T-helper 9 cell (primary cell): ENCODE measurements around the gene ULBP3.
"Not testable (repeated sequence)": the region's sequence is repeated elsewhere in the genome, so short reads cannot be mapped to it uniquely, and the experiment has no call there.

ENCODE experiments used
- DNase-seq: peaks from one replicate; pipeline ENCODE4 v3.0.0-alpha.2; 2020

The ULBP3 gene

GRCh38 chr6:150014623-150015280 is 54.2 kb downstream of the ULBP3 start:
- not testable (repeated sequence) for DNase-seq

DNA sequence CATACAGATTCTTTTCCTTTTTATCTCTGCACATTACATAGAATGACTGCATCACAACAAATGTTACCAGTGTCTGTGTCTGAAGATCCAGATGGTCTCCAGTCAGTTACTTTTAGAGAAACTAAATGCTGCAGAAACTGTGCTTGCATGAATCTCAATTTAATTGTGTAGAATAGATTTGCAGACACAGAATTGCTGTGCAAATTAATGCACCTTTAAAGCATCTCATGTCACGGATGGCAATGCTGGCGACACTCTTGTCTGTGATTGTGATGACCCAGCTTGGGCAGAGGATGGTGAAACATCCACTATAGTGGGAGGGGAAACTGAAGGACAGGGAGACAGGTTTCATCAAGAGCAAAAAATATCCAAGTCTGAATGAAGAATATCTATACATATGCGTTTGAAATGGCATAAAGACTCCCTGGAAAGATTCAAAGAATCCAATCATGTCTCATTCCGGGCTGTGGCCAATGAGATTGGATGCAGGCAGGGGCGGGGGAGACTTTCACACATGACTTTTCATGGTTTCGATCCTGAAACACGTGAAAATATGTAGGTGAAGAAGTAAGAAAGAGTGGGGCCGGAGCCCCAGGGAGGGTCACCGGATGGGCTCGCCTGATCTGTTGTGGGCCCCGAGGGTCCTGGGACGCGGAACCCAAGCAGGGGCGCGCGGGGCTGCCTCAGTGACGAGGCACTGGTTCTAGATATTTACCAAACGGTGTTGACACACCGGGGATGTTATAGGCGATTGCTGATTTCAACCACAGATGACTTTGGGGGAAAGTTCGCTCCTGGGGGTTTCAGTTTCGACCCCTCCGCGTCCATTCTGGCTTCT is 54.9 kb downstream of the ULBP3 start:
- DNase-seq = not testable (repeated sequence)

GRCh38 chr6:150012846-150013784 is 55.8 kb downstream of the ULBP3 start:
- not testable (repeated sequence) for DNase-seq
